T1000 (cell line): ENCODE data around the gene ZNF584.
"Not testable (repeated sequence)": the region's sequence is repeated elsewhere in the genome, so short reads cannot be mapped to it uniquely, and the experiment has no call there.

Experiments
- DNase-seq: peaks from one replicate; lab custom pipeline; 2025; ENCODE audit warnings: mixed read lengths; lab: John Stamatoyannopoulos, UW

Gene ZNF584

GRCh38 chr19:58403920-58404478, 4.5 kb upstream of the ZNF584 start:
- not testable (repeated sequence) for DNase-seq

- DNase-seq = no peak
Observed at GRCh38 chr19:58406818-58407657, 1.4 kb upstream of the ZNF584 start.

- DNase-seq = no peak
Observed at GRCh38 chr19:58407658-58408151, 744 bp upstream of the ZNF584 start.

- DNase-seq = no peak
Observed at GRCh38 chr19:58409010-58409790, 751 bp downstream of the ZNF584 start.

- no peak for DNase-seq
Observed at GRCh38 chr19:58416604-58417003, 8.2 kb downstream of the ZNF584 start.

- no peak for DNase-seq
Observed at GRCh38 chr19:58417071-58417470, 8.6 kb downstream of the ZNF584 start.

- DNase-seq = no peak
Observed at GRCh38 chr19:58428617-58429016, 20.2 kb downstream of the ZNF584 start.

- DNase-seq = no peak
Observed at GRCh38 chr19:58429745-58430144, 21.3 kb downstream of the ZNF584 start.

- no peak for DNase-seq
Observed at GRCh38 chr19:58434217-58434616, 25.8 kb downstream of the ZNF584 start.

GRCh38 chr19:58439576-58440554, 31.4 kb downstream of the ZNF584 start, which contains the start of gene ZNF132:
ZNF132 (minus strand) TSS chr19:58440153; CDS start chr19:58439821, 332 bp downstream.
- DNase-seq = peak; percentile 91

GRCh38 chr19:58440556-58440955, 32.1 kb downstream of the ZNF584 start:
- no peak for DNase-seq

GRCh38 chr19:58442986-58443385, 34.5 kb downstream of the ZNF584 start:
- not testable (repeated sequence) for DNase-seq

- DNase-seq = not testable (repeated sequence)
Observed at GRCh38 chr19:58448860-58449259, 40.4 kb downstream of the ZNF584 start.

- DNase-seq = not testable (repeated sequence)
Observed at GRCh38 chr19:58449980-58450379, 41.5 kb downstream of the ZNF584 start.

- DNase-seq = no peak
Observed at GRCh38 chr19:58450856-58451357, 42.5 kb downstream of the ZNF584 start.

GRCh38 chr19:58451358-58452101, 43.1 kb downstream of the ZNF584 start, which contains the start of gene ZNF324B:
ZNF324B (plus strand) TSS chr19:58451622; CDS start chr19:58453702, 2,080 bp downstream.
- peak; percentile 84 for DNase-seq

GRCh38 chr19:58453743-58454142, 45.3 kb downstream of the ZNF584 start:
- DNase-seq = no peak

- no peak for DNase-seq
Observed at GRCh38 chr19:58455306-58455705, 46.9 kb downstream of the ZNF584 start.

- no peak for DNase-seq
Observed at GRCh38 chr19:58456111-58456510, 47.7 kb downstream of the ZNF584 start.

GRCh38 chr19:58460039-58460438, 51.6 kb downstream of the ZNF584 start:
- no peak for DNase-seq
